ENCODE measurements around the gene MME.
A peak's percentile ranks its signal among the peaks of the same experiment; 100 is the strongest.

The MME gene

DNA sequence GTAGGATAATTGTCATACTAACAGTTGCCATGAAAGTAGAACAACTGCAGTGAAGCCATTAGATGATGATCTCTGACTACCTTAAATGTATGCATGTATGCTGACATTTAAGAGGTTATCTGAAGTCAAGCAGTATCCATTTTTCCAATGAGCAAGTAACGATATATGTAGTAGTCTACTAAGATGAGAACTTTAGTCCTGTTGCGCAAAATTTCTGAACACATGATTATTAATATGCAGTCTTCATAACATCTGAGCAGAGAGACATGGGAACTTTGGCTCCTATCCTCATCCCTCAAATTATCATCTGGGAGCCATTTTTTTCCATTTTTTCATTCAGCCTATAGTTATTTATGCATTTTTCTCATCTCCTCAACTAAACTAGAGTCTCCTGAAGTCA lies 79.2 kb downstream of the MME start:
- no peak overlapping the region for H3K27ac ChIP-seq
- TF ChIP-seq, protein P1, sequence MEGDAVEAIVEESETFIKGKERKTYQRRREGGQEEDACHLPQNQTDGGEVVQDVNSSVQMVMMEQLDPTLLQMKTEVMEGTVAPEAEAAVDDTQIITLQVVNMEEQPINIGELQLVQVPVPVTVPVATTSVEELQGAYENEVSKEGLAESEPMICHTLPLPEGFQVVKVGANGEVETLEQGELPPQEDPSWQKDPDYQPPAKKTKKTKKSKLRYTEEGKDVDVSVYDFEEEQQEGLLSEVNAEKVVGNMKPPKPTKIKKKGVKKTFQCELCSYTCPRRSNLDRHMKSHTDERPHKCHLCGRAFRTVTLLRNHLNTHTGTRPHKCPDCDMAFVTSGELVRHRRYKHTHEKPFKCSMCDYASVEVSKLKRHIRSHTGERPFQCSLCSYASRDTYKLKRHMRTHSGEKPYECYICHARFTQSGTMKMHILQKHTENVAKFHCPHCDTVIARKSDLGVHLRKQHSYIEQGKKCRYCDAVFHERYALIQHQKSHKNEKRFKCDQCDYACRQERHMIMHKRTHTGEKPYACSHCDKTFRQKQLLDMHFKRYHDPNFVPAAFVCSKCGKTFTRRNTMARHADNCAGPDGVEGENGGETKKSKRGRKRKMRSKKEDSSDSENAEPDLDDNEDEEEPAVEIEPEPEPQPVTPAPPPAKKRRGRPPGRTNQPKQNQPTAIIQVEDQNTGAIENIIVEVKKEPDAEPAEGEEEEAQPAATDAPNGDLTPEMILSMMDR (conservative IDR thresholded peaks at IDR 0.05) = no peak
- no peak for TF ChIP-seq ZFX (IDR thresholded peaks at IDR 0.05)

- TF ChIP-seq, protein P1 (conservative IDR thresholded peaks at IDR 0.05) = no peak
- no peak for TF ChIP-seq ZFX (IDR thresholded peaks at IDR 0.05)
- H3K27ac ChIP-seq = no peak overlapping the region
Measured at GRCh38 chr3:155161640-155162292, 81.6 kb downstream of the MME start.

GRCh38 chr3:155164306-155164705 lies 84.2 kb downstream of the MME start:
- no peak for TF ChIP-seq ZFX (IDR thresholded peaks at IDR 0.05)
- TF ChIP-seq, protein P1 (conservative IDR thresholded peaks at IDR 0.05) = no peak
- H3K27ac ChIP-seq = no peak overlapping the region

GRCh38 chr3:155166441-155166840 lies 86.3 kb downstream of the MME start:
- no peak overlapping the region for H3K27ac ChIP-seq
- TF ChIP-seq, protein P1 (conservative IDR thresholded peaks at IDR 0.05) = no peak
- TF ChIP-seq ZFX (IDR thresholded peaks at IDR 0.05) = no peak

DNA sequence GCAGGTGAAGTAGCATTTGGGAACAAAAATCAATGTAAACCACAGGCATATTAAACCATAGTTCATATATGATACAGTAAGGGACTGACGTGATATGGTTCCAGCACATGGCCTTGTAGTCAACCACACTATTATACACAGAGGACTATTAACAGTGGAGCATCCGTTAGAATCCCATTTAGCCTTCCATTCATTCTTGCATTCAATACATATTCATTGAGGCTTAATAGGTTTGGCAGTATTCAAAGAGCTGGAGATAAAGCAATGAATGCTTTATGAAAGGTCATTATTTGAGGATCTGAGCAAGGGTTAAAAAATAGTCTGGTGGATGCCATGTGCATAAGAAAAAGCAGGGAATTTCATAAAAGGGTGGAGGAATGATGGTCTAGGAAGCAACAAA lies 89.1 kb downstream of the MME start:
- H3K27ac ChIP-seq = no peak overlapping the region
- TF ChIP-seq, protein P1 (conservative IDR thresholded peaks at IDR 0.05) = no peak
- TF ChIP-seq ZFX (IDR thresholded peaks at IDR 0.05) = no peak

DNA sequence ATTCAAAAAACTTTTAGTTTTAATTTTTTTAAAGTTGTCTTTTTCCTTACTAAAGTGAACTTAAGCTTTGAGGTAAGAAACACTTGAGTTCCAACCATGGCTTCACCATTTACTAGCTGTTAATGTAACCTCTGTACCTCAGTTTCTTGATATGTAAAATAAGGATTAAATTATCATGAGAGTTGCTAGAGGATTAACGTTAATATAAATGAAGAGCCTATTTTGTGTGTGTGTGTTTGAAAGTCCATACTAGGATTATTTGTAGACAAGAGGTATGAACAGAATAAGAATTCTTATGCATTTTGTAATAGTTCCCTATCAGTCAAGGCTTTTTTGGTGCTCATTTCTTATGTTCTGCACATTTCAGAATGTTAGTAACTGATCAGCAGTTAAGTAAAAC lies 93.7 kb downstream of the MME start:
- no peak for TF ChIP-seq ZFX (IDR thresholded peaks at IDR 0.05)
- TF ChIP-seq, protein P1 (conservative IDR thresholded peaks at IDR 0.05) = no peak
- no peak overlapping the region for H3K27ac ChIP-seq

DNA sequence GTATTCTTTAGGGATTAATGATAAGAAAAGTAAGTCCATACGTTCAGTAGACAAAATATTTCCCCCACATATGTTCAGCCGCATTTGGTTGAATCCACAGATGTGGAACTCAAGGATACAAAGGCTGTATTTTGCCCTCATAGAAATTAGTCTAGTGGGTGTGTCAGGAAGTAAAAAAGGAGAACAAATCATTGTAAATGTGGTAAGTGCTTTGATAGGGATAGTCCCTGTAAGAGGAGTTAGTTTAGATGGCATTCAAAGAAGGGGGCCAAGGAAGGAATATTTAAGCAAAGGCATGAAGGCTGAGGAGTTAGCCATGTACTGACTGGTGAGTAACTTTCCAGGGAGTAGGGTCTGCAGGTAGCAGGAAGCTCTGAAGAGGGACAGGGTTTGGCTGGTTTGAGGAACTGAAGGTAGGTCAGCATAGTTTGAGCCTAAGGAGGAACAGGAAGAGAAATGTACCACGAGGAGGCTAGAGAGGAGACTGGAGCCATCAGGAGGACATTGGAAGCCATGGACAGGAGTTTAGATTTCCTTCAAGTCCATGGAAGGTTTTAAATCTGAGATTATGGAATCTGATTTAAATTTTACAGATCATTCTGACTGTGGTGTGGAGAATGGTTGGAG lies 98.8 kb downstream of the MME start:
- peak overlapping the region; percentile 10; the same call in 1 of the 2 replicates for H3K27ac ChIP-seq
- no peak for TF ChIP-seq ZFX (IDR thresholded peaks at IDR 0.05)
- TF ChIP-seq, protein P1 (conservative IDR thresholded peaks at IDR 0.05) = no peak

Data from C4-2B (cell line).